MM.1S (cell line): Measurements from ENCODE around the gene GFPT2.

Source experiments
- EZH2 ChIP-seq: fragments of 300-600 bp; sonication (generic); optimal IDR thresholded peaks from 2 replicates; pipeline ENCODE3; 2017; ENCODE audit warnings: low read depth, mild to moderate bottlenecking, antibody characterized with exemption, low read length, mixed read lengths
- TF ChIP-seq, protein P1 (sequence below): fragments of 300-600 bp; sonication (generic); IDR thresholded peaks from 2 replicates; pipeline ENCODE4 v1.5.1; 2016; ENCODE audit warnings: antibody characterized with exemption, low read length, mixed read lengths

DNA sequence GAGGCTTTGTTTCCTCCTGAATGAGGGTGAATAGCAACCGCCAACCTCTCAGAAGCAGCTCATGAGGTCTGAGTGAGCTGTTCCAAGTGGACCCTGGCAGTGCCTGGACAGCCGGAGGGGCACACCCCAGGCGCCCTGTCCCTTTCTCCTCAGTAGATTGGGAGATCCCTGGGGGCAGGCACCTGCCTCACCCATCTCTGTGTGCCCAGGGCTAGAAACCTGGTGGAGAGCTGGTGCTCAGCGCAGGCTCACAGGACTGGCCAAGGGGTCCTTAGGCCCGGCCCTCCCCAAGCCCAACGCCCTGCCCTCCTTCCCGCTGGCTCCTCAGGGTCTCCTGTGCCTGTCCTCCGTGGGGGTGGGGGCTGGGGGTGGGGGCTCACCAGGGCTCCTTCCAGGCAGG, 46.3 kb downstream of the GFPT2 start:
- TF ChIP-seq, protein P1, sequence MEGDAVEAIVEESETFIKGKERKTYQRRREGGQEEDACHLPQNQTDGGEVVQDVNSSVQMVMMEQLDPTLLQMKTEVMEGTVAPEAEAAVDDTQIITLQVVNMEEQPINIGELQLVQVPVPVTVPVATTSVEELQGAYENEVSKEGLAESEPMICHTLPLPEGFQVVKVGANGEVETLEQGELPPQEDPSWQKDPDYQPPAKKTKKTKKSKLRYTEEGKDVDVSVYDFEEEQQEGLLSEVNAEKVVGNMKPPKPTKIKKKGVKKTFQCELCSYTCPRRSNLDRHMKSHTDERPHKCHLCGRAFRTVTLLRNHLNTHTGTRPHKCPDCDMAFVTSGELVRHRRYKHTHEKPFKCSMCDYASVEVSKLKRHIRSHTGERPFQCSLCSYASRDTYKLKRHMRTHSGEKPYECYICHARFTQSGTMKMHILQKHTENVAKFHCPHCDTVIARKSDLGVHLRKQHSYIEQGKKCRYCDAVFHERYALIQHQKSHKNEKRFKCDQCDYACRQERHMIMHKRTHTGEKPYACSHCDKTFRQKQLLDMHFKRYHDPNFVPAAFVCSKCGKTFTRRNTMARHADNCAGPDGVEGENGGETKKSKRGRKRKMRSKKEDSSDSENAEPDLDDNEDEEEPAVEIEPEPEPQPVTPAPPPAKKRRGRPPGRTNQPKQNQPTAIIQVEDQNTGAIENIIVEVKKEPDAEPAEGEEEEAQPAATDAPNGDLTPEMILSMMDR = no peak
- TF ChIP-seq EZH2 = no peak
